NCI-H2107 treated with DMSO at 0.1 percent for 48 hours (cell line): ENCODE data around the gene CD300H.
"Not testable (repeated sequence)": the region's sequence is repeated elsewhere in the genome, so short reads cannot be mapped to it uniquely, and the experiment has no call there.

ENCODE experiments used
- DNase-seq: peaks from one replicate; lab custom pipeline; 2025; ENCODE audit not compliant: unreplicated experiment; lab: John Stamatoyannopoulos, UW

CD300H gene

GRCh38 chr17:74528491-74529199 lies 38.7 kb downstream of the CD300H start:
- no peak for DNase-seq

- no peak for DNase-seq
These were observed 39.6 kb downstream of the CD300H start for GRCh38 chr17:74527756-74528155.

GRCh38 chr17:74527081-74527480 lies 40.2 kb downstream of the CD300H start:
- no peak for DNase-seq

- DNase-seq, result no peak
These were observed 40.6 kb downstream of the CD300H start for GRCh38 chr17:74526681-74527080.

- no peak for DNase-seq
These were observed 41.5 kb downstream of the CD300H start for GRCh38 chr17:74525781-74526288.

- DNase-seq, result no peak
These were observed 41.9 kb downstream of the CD300H start for GRCh38 chr17:74525465-74525725.

GRCh38 chr17:74524653-74525464 lies 42.5 kb downstream of the CD300H start:
- DNase-seq, result no peak

- no peak for DNase-seq
These were observed 44.0 kb downstream of the CD300H start for GRCh38 chr17:74523308-74523707.

GRCh38 chr17:74522381-74523105 lies 44.8 kb downstream of the CD300H start:
- DNase-seq, result no peak

GRCh38 chr17:74521701-74522201 lies 45.6 kb downstream of the CD300H start:
- no peak for DNase-seq

GRCh38 chr17:74520790-74521480 lies 46.4 kb downstream of the CD300H start:
- DNase-seq, result no peak

- no peak for DNase-seq
These were observed 47.3 kb downstream of the CD300H start for GRCh38 chr17:74520016-74520434.

GRCh38 chr17:74518413-74518981 lies 48.8 kb downstream of the CD300H start:
- DNase-seq, result not testable (repeated sequence)

GRCh38 chr17:74516561-74517328 lies 50.6 kb downstream of the CD300H start:
- no peak for DNase-seq

- DNase-seq, result no peak
These were observed 51.4 kb downstream of the CD300H start for GRCh38 chr17:74515941-74516340.

- no peak for DNase-seq
These were observed 52.5 kb downstream of the CD300H start for GRCh38 chr17:74514632-74515334.

GRCh38 chr17:74513987-74514631 lies 53.2 kb downstream of the CD300H start:
- DNase-seq, result no peak

- DNase-seq, result no peak
These were observed 54.7 kb downstream of the CD300H start for GRCh38 chr17:74512624-74513091.

- no peak for DNase-seq
These were observed 55.3 kb downstream of the CD300H start for GRCh38 chr17:74512036-74512435.
